Measurements from ENCODE around the gene ARF1.

GRCh38 chr1:228118040-228118439 is 35.5 kb downstream of the ARF1 start:
- TF ChIP-seq TAF1 (IDR thresholded peaks at IDR 0.05; ENCODE audit: low read depth, low read length) (no peak), KDM1A (IDR thresholded peaks at IDR 0.05; ENCODE audit: borderline replicate concordance, low read length) (no peak), EZH2 (IDR thresholded peaks at IDR 0.05; ENCODE audit: low read depth, low read length, severe bottlenecking) (no peak), EP300 (IDR thresholded peaks at IDR 0.05; ENCODE audit: borderline replicate concordance in 1 of 2, low read depth in 2 of 2, low read length in 2 of 2) (no peak), TEAD4 (IDR thresholded peaks at IDR 0.05; ENCODE audit: low read depth, low read length) (no peak), POLR2A (IDR thresholded peaks at IDR 0.05; ENCODE audit: control extremely low read depth in 1 of 2, low read depth in 2 of 2, low read length in 2 of 2) (no peak), CTCF (IDR thresholded peaks at IDR 0.05; ENCODE audit: control extremely low read depth in 1 of 3, insufficient read depth in 1 of 3, low read depth in 1 of 3, low read length in 3 of 3) (no peak), TCF12 (IDR thresholded peaks at IDR 0.05; ENCODE audit: low read depth, low read length) (no peak), JUN (IDR thresholded peaks at IDR 0.05; ENCODE audit: low read depth, low read length) (no peak), CHD2 (IDR thresholded peaks at IDR 0.05; ENCODE audit: low read length) (no peak)
